ENCODE data around the gene MS4A10. TPM values are rescaled to one million over a fixed set of nuclear protein-coding genes. Genes with fewer than 3 reads are reported as not detected.

Gene MS4A10
- total RNA-seq, 1 experiment from 2014 or later, result not detected

GRCh38 chr11:60810151-60810550 is 25.0 kb downstream of the MS4A10 start:
- ChIA-PET POLR2A (no interaction called here), CTCF (no interaction called here)
- TF ChIP-seq NR1H2 (CRISPR knock-in tag; IDR thresholded peaks at IDR 0.05), result no peak
- no peak for TF ChIP-seq ZMAT4 (CRISPR knock-in tag; IDR thresholded peaks at IDR 0.05)
- no peak for TF ChIP-seq FOXP1 (CRISPR knock-in tag; IDR thresholded peaks at IDR 0.05; ENCODE audit: borderline replicate concordance)
- TF ChIP-seq CBFB (CRISPR knock-in tag; IDR thresholded peaks at IDR 0.05; ENCODE audit: low read depth), result no peak
- TF ChIP-seq SMAD3 (CRISPR knock-in tag; IDR thresholded peaks at IDR 0.05; ENCODE audit: borderline replicate concordance), result no peak
- no peak for TF ChIP-seq ATF1 (CRISPR knock-in tag; IDR thresholded peaks at IDR 0.05)
- no peak for TF ChIP-seq ZSCAN18 (CRISPR knock-in tag; IDR thresholded peaks at IDR 0.05)
- TF ChIP-seq TEAD1 (CRISPR knock-in tag; IDR thresholded peaks at IDR 0.05), result no peak
- H3K4me3 Mint-ChIP-seq, result no peak overlapping the region
- DNase-seq (ENCODE audit: low spot score), result no peak
- H3K9me3 Mint-ChIP-seq, result peaks cover 12% of the 10 kb centered on the region
- H3K27me3 Mint-ChIP-seq (ENCODE audit: low read depth), result 0 out of 2 replicates have a peak, but pooled peaks cover 6% of the 10 kb centered on the region
- no peak for ATAC-seq
- H3K36me3 Mint-ChIP-seq, result 0 out of 2 replicates have a peak, but pooled peaks cover 3% of the 10 kb centered on the region
- H3K27ac Mint-ChIP-seq, result no peak overlapping the region
- H3K4me1 Mint-ChIP-seq, result no peaks in the 10 kb centered on the region

- Mint-ChIP-seq H3K27ac (no peak overlapping the region), H3K27me3 (ENCODE audit: low read depth) (0 out of 2 replicates have a peak, but pooled peaks cover 6% of the 10 kb centered on the region), H3K4me3 (no peak overlapping the region), H3K36me3 (0 out of 2 replicates have a peak, but pooled peaks cover 3% of the 10 kb centered on the region), H3K4me1 (no peaks in the 10 kb centered on the region), H3K9me3 (peaks cover 12% of the 10 kb centered on the region)
- no peak for ATAC-seq
- CTCF ChIA-PET, result interaction anchor here (0.6 to 1.5 kb wide), 2 partner anchors 21 to 173 kb away, joined by 4 to 5 read pairs; no protein-coding TSS in a partner anchor
- POLR2A ChIA-PET, result no interaction called here
- no peak for DNase-seq (ENCODE audit: low spot score)
- TF ChIP-seq ZNF317 (CRISPR knock-in tag; IDR thresholded peaks at IDR 0.05; ENCODE audit: borderline replicate concordance, low read depth), result no peak
These were observed 25.4 kb downstream of the MS4A10 start for GRCh38 chr11:60810569-60810968.

GRCh38 chr11:60813324-60813723 is 28.2 kb downstream of the MS4A10 start:
- no peak for TF ChIP-seq ZNF671 (CRISPR knock-in tag; IDR thresholded peaks at IDR 0.05)
- TF ChIP-seq SMAD3 (CRISPR knock-in tag; IDR thresholded peaks at IDR 0.05; ENCODE audit: borderline replicate concordance), result no peak
- no peak for TF ChIP-seq NR2C2 (CRISPR knock-in tag; IDR thresholded peaks at IDR 0.05)
- TF ChIP-seq RORB (CRISPR knock-in tag; IDR thresholded peaks at IDR 0.05), result no peak
- no peak for TF ChIP-seq CREB1 (CRISPR knock-in tag; IDR thresholded peaks at IDR 0.05)
- TF ChIP-seq CDX4 (CRISPR knock-in tag; IDR thresholded peaks at IDR 0.05; ENCODE audit: borderline replicate concordance), result no peak
- no peak for TF ChIP-seq ZNF219 (CRISPR knock-in tag; IDR thresholded peaks at IDR 0.05; ENCODE audit: borderline replicate concordance)
- TF ChIP-seq NR1H2 (CRISPR knock-in tag; IDR thresholded peaks at IDR 0.05), result no peak
- no peak for TF ChIP-seq NR3C1 (CRISPR knock-in tag; conservative IDR thresholded peaks at IDR 0.05; ENCODE audit: low read depth)
- TF ChIP-seq ZBTB43 (CRISPR knock-in tag; IDR thresholded peaks at IDR 0.05), result no peak
- no peak for TF ChIP-seq FOXK1 (CRISPR knock-in tag; IDR thresholded peaks at IDR 0.05)
- no peak for TF ChIP-seq CREM (CRISPR knock-in tag; IDR thresholded peaks at IDR 0.05)
- no peak for TF ChIP-seq JUN (CRISPR knock-in tag; IDR thresholded peaks at IDR 0.05)
- no peak for TF ChIP-seq SOX15 (CRISPR knock-in tag; IDR thresholded peaks at IDR 0.05)
- no peak for TF ChIP-seq ZNF263 (CRISPR knock-in tag; IDR thresholded peaks at IDR 0.05; ENCODE audit: low read depth)
- TF ChIP-seq FOXP4 (CRISPR knock-in tag; IDR thresholded peaks at IDR 0.05), result no peak
- TF ChIP-seq SP1 (CRISPR knock-in tag; conservative IDR thresholded peaks at IDR 0.05), result no peak
- no peak for TF ChIP-seq TEAD1 (CRISPR knock-in tag; IDR thresholded peaks at IDR 0.05)
- TF ChIP-seq TCF7 (CRISPR knock-in tag; IDR thresholded peaks at IDR 0.05; ENCODE audit: low read depth), result no peak
- Mint-ChIP-seq H3K27me3 (ENCODE audit: low read depth) (peaks cover 9% of the 10 kb centered on the region; the same call in 1 of the 2 replicates), H3K9me3 (peaks cover 26% of the 10 kb centered on the region), H3K36me3 (peaks cover 13% of the 10 kb centered on the region), H3K27ac (no peak overlapping the region), H3K4me1 (no peaks in the 10 kb centered on the region), H3K4me3 (no peak overlapping the region)
- ChIA-PET CTCF (interaction anchor here (1.0 to 1.4 kb wide), 3 partner anchors 18 to 57 kb away, joined by 3 to 5 read pairs (median 4); partner anchors contain the start of gene MS4A15), POLR2A (interaction anchor here (0.6 kb wide), 1 partner anchor 1096 kb away, joined by 3 read pairs; no protein-coding TSS in a partner anchor)
- DNase-seq (ENCODE audit: low spot score) (no peak), ATAC-seq (no peak)

Measured in WTC11 (cell line).